HUDEP-2 (cell line): Measurements from ENCODE around the gene ARL8A.
A peak's percentile ranks its signal among the peaks of the same experiment; 100 is the strongest.
"Not testable (repeated sequence)": the region's sequence is repeated elsewhere in the genome, so short reads cannot be mapped to it uniquely, and the experiment has no call there.

Source experiments
- DNase-seq, 76 experiments: peaks; one replicate each; lab custom pipeline; 2025; ENCODE audit not compliant: unreplicated experiment in 76 of 76; lab: John Stamatoyannopoulos, UW

Gene ARL8A

DNA sequence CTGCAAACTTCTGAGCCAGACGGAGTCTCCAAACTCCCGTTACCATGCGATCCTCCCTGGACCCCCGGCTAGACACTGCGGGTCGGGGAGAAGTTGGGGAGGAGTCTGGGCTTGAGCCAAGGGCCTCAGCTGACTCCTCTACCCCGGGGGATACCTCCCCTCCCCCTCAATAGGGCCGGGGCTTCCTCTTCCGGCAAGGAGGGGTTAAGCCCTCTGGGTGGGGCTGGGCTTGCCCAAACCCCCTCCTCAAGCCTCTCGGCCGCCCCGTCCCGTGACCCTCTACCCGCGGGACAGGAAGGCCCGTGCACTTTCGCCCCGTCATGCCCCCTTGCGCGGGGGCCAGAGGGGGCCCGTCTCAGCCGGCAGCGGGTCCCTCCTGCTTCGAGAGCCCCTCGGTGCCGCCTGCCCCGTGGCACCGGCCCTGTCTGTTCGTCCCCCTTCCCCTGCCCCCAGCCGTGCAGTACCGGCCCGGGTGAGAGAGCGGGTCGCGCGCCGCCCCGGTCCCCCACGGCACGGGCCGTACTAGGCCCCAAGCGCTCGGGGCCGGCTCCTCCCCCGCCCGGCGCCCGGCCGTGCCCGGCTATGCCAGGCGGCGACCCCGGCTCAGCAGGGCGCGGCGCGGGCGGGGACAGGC, 652 bp downstream of the ARL8A start:
- no peak for DNase-seq

DNA sequence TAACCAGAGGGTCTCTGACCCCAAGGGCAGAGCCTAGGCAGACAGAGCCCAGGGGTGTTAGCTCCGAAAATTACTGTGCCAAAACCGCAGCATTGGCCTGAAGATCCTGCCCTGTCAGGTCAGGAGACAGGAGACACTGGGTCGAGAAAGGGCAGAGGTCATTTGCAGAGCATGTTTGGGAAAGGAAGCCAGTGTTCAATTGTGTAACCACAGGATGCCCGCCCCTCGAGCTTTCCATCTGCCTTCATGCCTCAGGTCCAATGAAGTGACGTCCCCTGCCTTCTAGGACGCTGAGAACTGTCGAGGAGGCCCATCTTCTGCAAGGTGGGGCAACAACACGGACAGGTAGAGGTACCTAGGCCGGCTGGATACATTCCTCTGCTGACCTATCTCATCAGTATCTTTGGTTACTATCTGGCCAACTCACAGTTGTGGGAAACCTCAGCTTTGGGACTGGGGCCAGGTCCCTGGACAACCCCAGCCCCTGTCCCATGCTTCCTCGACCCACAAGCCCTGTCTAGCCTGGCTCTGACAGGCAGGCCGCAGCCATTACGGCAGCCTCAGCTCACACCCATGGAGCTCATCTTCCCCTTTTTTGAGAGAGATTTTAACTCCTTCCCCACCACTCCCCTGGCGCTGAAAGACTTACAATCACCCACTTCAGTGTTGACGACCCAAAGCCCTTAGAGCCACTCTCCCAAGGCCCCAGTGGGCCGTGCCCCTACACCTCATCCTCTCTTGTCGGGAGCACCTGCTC, 1.3 kb downstream of the ARL8A start:
- DNase-seq, result peak in 18 of 76 experiments; percentile 10 to 41 (median 20)

- not testable (repeated sequence) for DNase-seq
Measured at GRCh38 chr1:202141468-202141867, 3.1 kb downstream of the ARL8A start.

GRCh38 chr1:202140833-202141232, 3.7 kb downstream of the ARL8A start:
- no peak for DNase-seq

DNA sequence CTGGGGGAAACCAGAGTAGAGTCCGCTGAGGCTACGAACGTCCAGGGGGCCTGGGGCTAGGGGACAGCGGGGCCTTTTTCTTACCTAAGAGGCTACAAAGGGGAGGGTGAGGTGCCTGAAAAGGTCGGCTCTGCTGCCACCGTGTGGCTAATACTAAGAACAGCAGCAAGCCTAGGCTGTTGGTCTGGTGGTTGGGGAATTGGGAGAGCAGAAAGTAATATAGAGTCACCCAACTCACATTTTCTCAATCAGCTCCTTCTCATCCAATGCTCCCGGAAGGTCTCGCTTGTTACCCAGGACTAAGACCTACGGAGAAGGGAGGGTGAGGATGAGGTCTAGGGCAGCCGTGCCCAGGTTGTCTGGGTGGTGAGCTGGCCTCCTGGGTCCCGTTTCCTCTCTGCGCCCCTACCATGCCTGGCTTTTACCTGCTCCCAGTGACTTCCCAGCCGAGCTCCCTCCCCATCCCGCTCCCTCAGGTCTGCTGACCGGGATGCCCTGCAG, 9.3 kb downstream of the ARL8A start:
- DNase-seq, result peak in 43 of 76 experiments; percentile 4 to 58 (median 23)

DNA sequence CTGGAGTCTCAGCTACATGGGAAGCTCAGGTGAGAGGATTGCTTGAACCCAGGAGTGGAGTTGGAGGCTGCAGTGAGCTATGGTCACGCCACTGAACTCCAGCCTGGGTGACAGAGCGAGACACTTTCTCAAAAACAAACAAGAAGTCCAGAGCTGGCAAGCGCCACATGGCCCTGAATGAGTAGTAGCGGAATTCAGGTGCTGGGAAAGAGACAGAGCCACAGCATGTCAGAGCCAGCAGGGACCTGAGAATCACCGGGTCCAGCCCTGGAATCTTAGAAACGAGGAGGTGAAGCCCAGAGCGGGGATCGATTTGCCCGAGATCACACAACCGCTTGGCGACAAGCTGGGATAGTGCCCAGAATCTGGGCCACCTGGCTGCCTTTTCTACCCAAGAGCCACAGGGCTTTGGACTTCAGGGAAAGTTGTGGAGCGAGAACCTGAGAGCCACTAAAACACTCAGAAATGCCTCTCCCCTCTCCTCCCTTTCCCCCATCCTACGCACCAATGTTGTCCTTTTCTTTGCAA, 9.8 kb downstream of the ARL8A start:
- DNase-seq, result no peak

- no peak for DNase-seq
Measured at GRCh38 chr1:202133989-202134388, 10.5 kb downstream of the ARL8A start.

GRCh38 chr1:202133496-202133895, 11.0 kb downstream of the ARL8A start:
- DNase-seq, result no peak

DNA sequence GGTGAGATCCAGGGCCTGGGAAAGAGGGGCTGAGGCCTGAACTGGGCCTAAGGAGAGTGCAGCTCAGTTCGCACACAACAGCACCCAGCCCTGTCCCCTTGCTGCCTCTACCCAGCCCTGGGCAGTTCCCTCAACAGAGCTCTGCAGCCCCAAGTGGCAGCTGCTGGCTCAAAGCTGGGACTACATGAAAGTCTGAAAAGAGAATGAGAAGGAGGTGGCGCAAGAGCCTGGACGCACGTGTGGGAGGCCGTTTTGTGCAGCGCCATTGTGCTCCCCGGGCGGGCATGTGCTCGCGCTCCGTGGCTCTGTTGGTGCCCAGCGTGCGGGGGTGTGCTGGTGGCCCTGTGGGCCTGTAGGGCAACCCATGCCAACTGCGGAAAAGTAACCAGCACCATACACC, 11.5 kb downstream of the ARL8A start:
- DNase-seq, result no peak

DNA sequence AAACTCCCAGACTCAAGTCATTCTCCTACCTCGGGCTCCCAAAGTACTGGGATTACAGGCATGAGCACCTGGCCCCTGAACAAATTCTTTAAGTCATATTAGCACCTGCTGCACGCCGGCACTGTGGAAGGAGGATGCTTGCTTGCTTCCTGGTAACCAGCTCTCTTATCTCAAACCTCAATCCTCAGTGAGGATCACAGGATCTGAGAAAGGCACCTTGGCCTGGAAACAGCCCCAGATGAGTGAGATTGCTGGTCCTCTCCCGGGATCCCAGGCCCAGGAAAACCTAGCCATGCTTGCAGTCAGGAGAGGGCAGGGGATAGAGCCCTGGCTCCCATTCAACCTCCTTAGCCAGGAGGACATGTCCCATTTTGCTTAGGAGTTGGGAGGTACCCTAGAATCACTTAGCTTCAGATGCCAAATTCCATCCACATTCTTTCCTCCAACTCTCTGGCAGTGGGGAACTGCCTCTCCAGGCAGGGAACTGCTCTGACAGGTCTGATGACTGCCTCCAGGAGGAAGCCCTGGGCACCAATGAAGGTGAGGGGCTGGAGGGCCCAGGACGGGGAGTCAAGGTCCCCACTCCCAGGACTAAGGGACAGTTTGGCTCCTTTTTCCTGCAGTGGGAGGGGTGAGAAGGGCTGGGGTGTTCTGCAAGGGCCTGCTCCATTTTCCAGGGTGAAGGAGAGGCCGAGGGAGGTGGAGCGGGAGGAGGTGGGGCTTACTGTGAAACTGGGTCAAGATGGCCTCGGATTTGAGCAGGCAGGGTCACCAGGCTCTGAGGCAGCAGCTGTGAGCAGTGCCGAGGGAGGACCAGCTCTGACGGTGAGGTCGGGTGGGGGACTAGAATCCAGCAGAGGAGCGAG, 12.3 kb downstream of the ARL8A start:
- no peak for DNase-seq

DNA sequence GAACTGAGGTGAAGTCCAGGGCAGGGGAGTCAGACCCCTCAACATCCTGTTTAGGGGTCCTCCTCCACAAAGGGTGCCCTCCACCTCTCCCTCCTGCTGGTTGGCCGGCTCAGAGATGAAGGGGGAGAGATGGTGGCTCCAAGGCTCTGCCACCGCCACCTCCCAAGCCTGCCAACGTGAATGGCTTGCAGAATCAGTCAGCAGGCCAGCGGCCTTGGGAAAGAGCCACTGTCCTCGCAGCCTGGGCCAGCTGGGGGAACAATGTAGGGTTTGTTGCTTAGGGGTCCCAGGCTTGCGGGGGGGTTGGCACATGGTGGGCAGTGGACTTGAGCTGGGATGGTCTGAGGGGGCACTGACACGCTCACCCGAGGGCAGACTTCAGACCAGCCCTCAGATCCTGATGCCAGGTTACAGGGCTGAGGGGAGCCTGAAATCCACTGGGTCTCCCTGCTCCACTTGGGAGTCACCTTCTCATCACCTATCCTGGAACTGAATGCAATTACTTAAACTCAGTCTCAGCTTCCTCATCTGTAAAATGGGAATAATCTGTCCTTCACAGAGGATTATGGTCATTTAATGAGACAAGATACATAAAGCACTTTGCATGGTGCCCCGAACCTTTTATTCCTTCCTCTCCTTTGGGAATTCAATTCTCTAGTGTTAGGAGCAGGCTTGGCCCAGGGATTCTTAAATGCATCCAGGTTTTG, 13.6 kb downstream of the ARL8A start:
- DNase-seq, result no peak

DNA sequence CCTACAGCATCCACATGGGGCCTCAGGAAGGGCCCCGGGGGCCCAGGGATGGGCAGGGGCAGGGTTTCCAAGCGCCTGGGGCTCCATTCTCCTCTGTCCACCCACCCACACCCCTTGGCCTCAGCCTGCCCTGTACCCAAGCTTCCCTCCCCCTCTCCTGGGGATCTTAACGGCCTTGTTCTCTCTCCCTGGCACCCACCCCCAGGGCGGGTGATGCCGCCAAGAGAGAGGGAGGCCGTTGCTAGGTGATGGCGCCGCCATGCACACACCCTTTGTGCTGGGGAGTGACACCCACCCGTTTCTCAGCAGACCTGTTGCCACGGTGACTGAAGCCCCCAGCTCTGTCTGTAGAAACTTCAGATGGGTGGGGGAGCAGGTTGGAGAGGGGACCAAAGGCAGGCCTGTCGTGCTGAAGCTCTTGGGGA, 14.2 kb downstream of the ARL8A start:
- DNase-seq, result no peak

GRCh38 chr1:202129453-202130296, 14.9 kb downstream of the ARL8A start:
- no peak for DNase-seq

DNA sequence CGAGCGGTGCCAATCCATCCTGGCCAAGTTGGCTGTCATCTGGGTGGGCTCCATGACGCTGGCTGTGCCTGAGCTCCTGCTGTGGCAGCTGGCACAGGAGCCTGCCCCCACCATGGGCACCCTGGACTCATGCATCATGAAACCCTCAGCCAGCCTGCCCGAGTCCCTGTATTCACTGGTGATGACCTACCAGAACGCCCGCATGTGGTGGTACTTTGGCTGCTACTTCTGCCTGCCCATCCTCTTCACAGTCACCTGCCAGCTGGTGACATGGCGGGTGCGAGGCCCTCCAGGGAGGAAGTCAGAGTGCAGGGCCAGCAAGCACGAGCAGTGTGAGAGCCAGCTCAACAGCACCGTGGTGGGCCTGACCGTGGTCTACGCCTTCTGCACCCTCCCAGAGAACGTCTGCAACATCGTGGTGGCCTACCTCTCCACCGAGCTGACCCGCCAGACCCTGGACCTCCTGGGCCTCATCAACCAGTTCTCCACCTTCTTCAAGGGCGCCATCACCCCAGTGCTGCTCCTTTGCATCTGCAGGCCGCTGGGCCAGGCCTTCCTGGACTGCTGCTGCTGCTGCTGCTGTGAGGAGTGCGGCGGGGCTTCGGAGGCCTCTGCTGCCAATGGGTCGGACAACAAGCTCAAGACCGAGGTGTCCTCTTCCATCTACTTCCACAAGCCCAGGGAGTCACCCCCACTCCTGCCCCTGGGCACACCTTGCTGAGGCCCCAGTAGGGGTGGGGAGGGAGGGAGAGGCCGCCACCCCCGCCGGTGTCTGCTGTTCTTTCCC, 16.5 kb downstream of the ARL8A start:
- no peak for DNase-seq

- DNase-seq, result no peak
Measured at GRCh38 chr1:202127061-202127460, 17.5 kb downstream of the ARL8A start.

GRCh38 chr1:202126426-202126825, 18.1 kb downstream of the ARL8A start:
- DNase-seq, result no peak

- DNase-seq, result no peak
Measured at GRCh38 chr1:202125611-202126010, 18.9 kb downstream of the ARL8A start.

GRCh38 chr1:202124142-202124541, 20.4 kb downstream of the ARL8A start:
- DNase-seq, result no peak
